CD14-positive monocyte (primary cell): ENCODE measurements around the gene RHOT2. TPM values are rescaled to one million over a fixed set of nuclear protein-coding genes. Genes with fewer than 3 reads are reported as not detected.

Experiments
- DNase-seq, 3 donors: peaks; one replicate each; pipeline ENCODE4 v3.0.0-alpha.2; 2011 to 2022
- H2AFZ ChIP-seq: 2 replicates; pipeline ENCODE4 v1.6.0; 2012; ENCODE audit warnings: mild to moderate bottlenecking, low read depth, low read length, inconsistent platforms; ENCODE audit not compliant: insufficient read depth, poor library complexity, severe bottlenecking
- H3K27ac ChIP-seq, 2 donors: 1 replicate in 1 of 2; 2 replicates in 1 of 2; pipeline ENCODE4 v1.5.1; 2012 to 2013; ENCODE audit warnings: low read length in 2 of 2, control low read depth in 1 of 2, inconsistent platforms in 1 of 2, low read depth in 1 of 2, mild to moderate bottlenecking in 1 of 2
- H3K27me3 ChIP-seq, 2 donors: one replicate each; pipeline versions ENCODE4 v1.6.0 to v1.6.1; 2011 to 2013; ENCODE audit warnings: low read length in 2 of 2; ENCODE audit not compliant: control insufficient read depth in 2 of 2, insufficient read depth in 2 of 2
- H3K36me3 ChIP-seq, 2 donors: replicated peaks in 1 of 2; 1 replicate in 1 of 2; 2 replicates in 1 of 2; pipeline versions ENCODE4 v1.5.1 to v1.6.1; 2012 to 2013; ENCODE audit warnings: low read length in 2 of 2, control low read depth in 1 of 2, inconsistent platforms in 1 of 2, mild to moderate bottlenecking in 1 of 2; ENCODE audit not compliant: insufficient read depth in 2 of 2, control insufficient read depth in 1 of 2
- H3K4me1 ChIP-seq, 2 donors: 1 replicate in 1 of 2; 2 replicates in 1 of 2; pipeline versions ENCODE4 v1.5.1 to v1.6.1; 2012 to 2013; ENCODE audit warnings: low read length in 2 of 2, control low read depth in 1 of 2, inconsistent platforms in 1 of 2, mild to moderate bottlenecking in 1 of 2, moderate library complexity in 1 of 2; ENCODE audit not compliant: insufficient read depth in 2 of 2, control insufficient read depth in 1 of 2
- H3K4me2 ChIP-seq: replicated peaks from 2 replicates; pipeline ENCODE3; 2012; ENCODE audit warnings: low read length, moderate library complexity, mild to moderate bottlenecking; ENCODE audit not compliant: poor library complexity, severe bottlenecking; ENCODE audit errors: extremely low read depth
- H3K4me3 ChIP-seq, 3 experiments: fragments of 200-600 bp in 1 of 3; sonication (generic) in 1 of 3; replicated peaks in 1 of 3; 1 replicate in 2 of 3; 2 replicates in 1 of 3; pipeline ENCODE4 v1.5.1; 2011 to 2013; ENCODE audit warnings: low read length in 3 of 3, mild to moderate bottlenecking in 3 of 3, control low read depth in 2 of 3, low read depth in 2 of 3, inconsistent platforms in 1 of 3, moderate library complexity in 1 of 3
- H3K79me2 ChIP-seq: 2 replicates; pipeline ENCODE4 v1.6.0; 2012; ENCODE audit warnings: mild to moderate bottlenecking, control low read depth, inconsistent platforms, low read length, moderate library complexity; ENCODE audit not compliant: insufficient read depth
- H3K9ac ChIP-seq: 2 replicates; pipeline ENCODE4 v1.6.0; 2017; ENCODE audit warnings: low read length, mild to moderate bottlenecking; ENCODE audit not compliant: insufficient read depth, poor library complexity, severe bottlenecking
- H3K9me3 ChIP-seq, 2 donors: replicated peaks in 1 of 2; 1 replicate in 1 of 2; 2 replicates in 1 of 2; pipeline versions ENCODE4 v1.5.1 to v1.6.1; 2012 to 2013; ENCODE audit warnings: low read length in 2 of 2, control low read depth in 1 of 2; ENCODE audit not compliant: control insufficient read depth in 1 of 2, insufficient read depth in 1 of 2
- H4K20me1 ChIP-seq: 2 replicates; pipeline ENCODE4 v1.6.0; 2012; ENCODE audit warnings: mild to moderate bottlenecking, low read length, control low read depth, moderate library complexity; ENCODE audit not compliant: insufficient read depth
- H3K27ac Mint-ChIP-seq, 7 donors: one replicate each; pipeline ENCODE4 v1.8.0; 2020; ENCODE audit warnings: mild to moderate bottlenecking in 7 of 7, mixed read lengths in 7 of 7, moderate library complexity in 6 of 7, inconsistent platforms in 2 of 7
- H3K27me3 Mint-ChIP-seq, 3 donors: one replicate each; pipeline ENCODE4 v1.8.0; 2021 to 2022; ENCODE audit warnings: low read depth in 3 of 3, mild to moderate bottlenecking in 3 of 3, mixed read lengths in 3 of 3, moderate library complexity in 3 of 3, inconsistent platforms in 1 of 3
- H3K36me3 Mint-ChIP-seq, 2 donors: one replicate each; pipeline ENCODE4 v1.8.0; 2020; ENCODE audit warnings: mixed read lengths in 2 of 2, inconsistent platforms in 1 of 2, mild to moderate bottlenecking in 1 of 2
- H3K4me1 Mint-ChIP-seq: one replicate; pipeline ENCODE4 v1.8.0; 2020; ENCODE audit warnings: mild to moderate bottlenecking, mixed read lengths
- H3K4me3 Mint-ChIP-seq, 2 donors: one replicate each; pipeline ENCODE4 v1.8.0; 2020; ENCODE audit warnings: mild to moderate bottlenecking in 2 of 2, mixed read lengths in 2 of 2, moderate library complexity in 1 of 2
- H3K9me3 Mint-ChIP-seq, 7 donors: one replicate each; pipeline ENCODE4 v1.8.0; 2020 to 2022; ENCODE audit warnings: mixed read lengths in 7 of 7, mild to moderate bottlenecking in 6 of 7, moderate library complexity in 6 of 7, inconsistent platforms in 2 of 7
- WGBS: methylation state at CpG from one replicate; pipeline ENCODE4 v1.1.5; 2013; ENCODE audit warnings: missing lambda C conversion rate; ENCODE audit not compliant: insufficient coverage; 5-methylcytosine and 5-hydroxymethylcytosine counted together
- intact Hi-C, 2 donors: fragments of 100-400 bp; cut with micrococcal nuclease; formaldehyde crosslinking; loops; one replicate each; pipeline versions ENCODE4 v1.15.0 to v1.15.1; 2023
- polyA plus RNA-seq, 3 donors: library from polyadenylated mRNA; depleted of rRNA in 1 of 3; unstranded in 2 of 3; stranded (reverse) in 1 of 3; fragments of 300-500 nt in 2 of 3; fragments of >200 nt in 1 of 3; fragmentation: Illumina TruSeq in 2 of 3; gene quantifications; 1 replicate in 2 of 3; 2 replicates in 1 of 3; pipeline ENCODE4 v1.2.3, GENCODE V29; 2012 to 2021
- TF ChIP-seq, protein P1 (sequence below): fragments of 200-600 bp; IDR thresholded peaks from one replicate; pipeline ENCODE4 v1.8.0; 2022; ENCODE audit warnings: antibody characterized with exemption, mild to moderate bottlenecking

RHOT2 gene
- polyA plus RNA-seq, 3 donors: 25.4 to 276 (median 26.3) TPM

DNA sequence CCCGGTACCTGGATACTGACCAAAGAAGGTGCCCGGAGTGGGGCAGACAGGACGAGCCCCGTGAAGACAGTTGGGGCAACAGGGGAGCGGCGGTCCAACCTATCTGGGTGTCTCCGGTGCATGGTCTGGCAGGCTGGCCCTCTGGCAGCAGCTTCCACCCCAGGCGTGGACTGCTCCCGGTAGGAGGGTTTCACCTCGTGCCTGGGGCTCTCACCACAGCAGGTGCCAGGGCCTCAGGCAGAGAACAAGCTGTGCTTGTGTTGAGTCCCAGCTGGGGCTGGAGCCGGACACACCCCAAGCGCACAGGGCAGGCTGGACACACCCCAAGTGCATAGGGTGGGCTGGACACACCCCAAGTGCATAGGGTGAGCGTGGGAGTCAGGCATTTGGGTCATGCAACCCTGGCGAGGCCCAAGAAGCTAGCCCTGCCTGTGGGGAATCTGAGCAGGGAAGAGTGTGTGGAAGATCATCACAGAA lies 39.2 kb downstream of the RHOT2 start:
- 52% methylated on average over 13 of the region's 14 CpGs for WGBS
- no peak overlapping the region for H3K4me2 ChIP-seq

DNA sequence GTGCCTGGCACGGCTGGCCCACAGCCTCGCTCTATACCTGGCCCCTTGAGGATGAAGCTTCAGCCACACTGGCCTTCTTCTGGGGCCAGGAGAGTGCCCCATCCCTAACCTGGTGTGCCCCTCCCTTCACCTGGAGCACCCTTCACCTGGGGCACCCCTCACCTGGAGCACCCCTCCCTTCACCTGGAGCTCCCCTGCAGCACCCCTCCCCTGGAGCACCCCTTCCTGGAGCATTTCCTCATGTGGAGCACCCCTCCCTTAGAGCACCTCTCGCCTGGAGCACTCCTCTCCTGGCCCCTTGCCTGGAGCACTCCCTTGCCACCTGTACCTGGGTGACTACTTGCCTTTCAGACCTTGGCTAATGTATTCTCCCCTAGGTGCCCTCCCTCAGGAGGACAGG lies 40.1 kb downstream of the RHOT2 start:
- Histone ChIP-seq H3K4me2 (no peak overlapping the region), H3K4me3 (no peak overlapping the region), H3K9me3 (peaks cover 0 to 4% of the 10 kb centered on the region in 2 donors), H3K79me2 (no peaks in the 10 kb centered on the region), H3K27ac (no peak overlapping the region), H2AFZ (no peak overlapping the region), H3K27me3 (peaks cover 3 to 72% of the 10 kb centered on the region in 2 donors), H3K9ac (no peak overlapping the region), H3K4me1 (no peaks in the 10 kb centered on the region), H3K36me3 (no peaks in the 10 kb centered on the region), H4K20me1 (no peaks in the 10 kb centered on the region)
- 64% methylated on average over 3 of the region's 3 CpGs for WGBS
- H3K9me3 Mint-ChIP-seq: peaks cover 0 to 5% (median 0%) of the 10 kb centered on the region in 7 donors
- peaks cover 48 to 74% (median 69%) of the 10 kb centered on the region in 3 donors for H3K27me3 Mint-ChIP-seq
- DNase-seq: no peak
- no peak overlapping the region for H3K27ac Mint-ChIP-seq
- H3K4me1 Mint-ChIP-seq: no peaks in the 10 kb centered on the region
- intact Hi-C loops: no loop called here
- TF ChIP-seq, protein P1, sequence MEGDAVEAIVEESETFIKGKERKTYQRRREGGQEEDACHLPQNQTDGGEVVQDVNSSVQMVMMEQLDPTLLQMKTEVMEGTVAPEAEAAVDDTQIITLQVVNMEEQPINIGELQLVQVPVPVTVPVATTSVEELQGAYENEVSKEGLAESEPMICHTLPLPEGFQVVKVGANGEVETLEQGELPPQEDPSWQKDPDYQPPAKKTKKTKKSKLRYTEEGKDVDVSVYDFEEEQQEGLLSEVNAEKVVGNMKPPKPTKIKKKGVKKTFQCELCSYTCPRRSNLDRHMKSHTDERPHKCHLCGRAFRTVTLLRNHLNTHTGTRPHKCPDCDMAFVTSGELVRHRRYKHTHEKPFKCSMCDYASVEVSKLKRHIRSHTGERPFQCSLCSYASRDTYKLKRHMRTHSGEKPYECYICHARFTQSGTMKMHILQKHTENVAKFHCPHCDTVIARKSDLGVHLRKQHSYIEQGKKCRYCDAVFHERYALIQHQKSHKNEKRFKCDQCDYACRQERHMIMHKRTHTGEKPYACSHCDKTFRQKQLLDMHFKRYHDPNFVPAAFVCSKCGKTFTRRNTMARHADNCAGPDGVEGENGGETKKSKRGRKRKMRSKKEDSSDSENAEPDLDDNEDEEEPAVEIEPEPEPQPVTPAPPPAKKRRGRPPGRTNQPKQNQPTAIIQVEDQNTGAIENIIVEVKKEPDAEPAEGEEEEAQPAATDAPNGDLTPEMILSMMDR: no peak
- peak overlapping the region in 1 of 2 donors; percentile 65 for H3K4me3 Mint-ChIP-seq
- H3K36me3 Mint-ChIP-seq: no peaks in the 10 kb centered on the region

More for the DNA sequence above, 39.2 kb downstream of the RHOT2 start:
- peaks cover 3 to 73% of the 10 kb centered on the region in 2 donors for H3K27me3 ChIP-seq
- no peak overlapping the region for H3K4me3 ChIP-seq
- peaks cover 0 to 4% of the 10 kb centered on the region in 2 donors for H3K9me3 ChIP-seq
- no peak for DNase-seq
- no peaks in the 10 kb centered on the region for H4K20me1 ChIP-seq
- no peaks in the 10 kb centered on the region for H3K4me1 ChIP-seq
- no peak overlapping the region for H3K9ac ChIP-seq
- H3K4me1 Mint-ChIP-seq: no peaks in the 10 kb centered on the region
- H3K36me3 ChIP-seq: no peaks in the 10 kb centered on the region
- peak overlapping the region in 1 of 2 donors; percentile 60 for H3K4me3 Mint-ChIP-seq
- peaks cover 58 to 76% (median 72%) of the 10 kb centered on the region in 3 donors for H3K27me3 Mint-ChIP-seq
- peak overlapping the region in 3 of 7 donors; percentile 18 to 45 (median 31) for H3K27ac Mint-ChIP-seq
- no peaks in the 10 kb centered on the region for H3K36me3 Mint-ChIP-seq
- no peaks in the 10 kb centered on the region for H3K79me2 ChIP-seq
- peaks cover 0 to 5% (median 0%) of the 10 kb centered on the region in 7 donors for H3K9me3 Mint-ChIP-seq
- no peak overlapping the region for H3K27ac ChIP-seq
- H2AFZ ChIP-seq: no peak overlapping the region
- intact Hi-C loops: no loop called here
- TF ChIP-seq, protein P1: no peak
